HEK293T (cell line): Measurements from ENCODE around the gene CAPN15.

ENCODE experiments used
- ARNT ChIP-seq: fragments of 450-650 bp; IDR thresholded peaks from 2 replicates; pipeline ENCODE4 v1.6.1; 2017; ENCODE audit warnings: mild to moderate bottlenecking
- ELF4 ChIP-seq: fragments of 450-650 bp; IDR thresholded peaks from 2 replicates; pipeline ENCODE4 v1.6.1; 2017; ENCODE audit warnings: antibody characterized with exemption
- FOXA1 ChIP-seq: fragments of 450-650 bp; IDR thresholded peaks from 2 replicates; pipeline ENCODE4 v1.6.1; 2016; ENCODE audit warnings: mild to moderate bottlenecking
- FOXK2 ChIP-seq: fragments of 450-650 bp; IDR thresholded peaks from 2 replicates; pipeline ENCODE4 v1.6.1; 2016; ENCODE audit warnings: mild to moderate bottlenecking
- FOXM1 ChIP-seq: fragments of 450-650 bp; IDR thresholded peaks from 2 replicates; pipeline ENCODE4 v1.6.1; 2017; ENCODE audit warnings: mild to moderate bottlenecking, borderline replicate concordance
- L3MBTL2 ChIP-seq: fragments of 450-650 bp; conservative IDR thresholded peaks from 2 replicates; pipeline ENCODE4 v1.6.1; 2016; ENCODE audit warnings: mild to moderate bottlenecking
- SUZ12 ChIP-seq: fragments of 450-650 bp; IDR thresholded peaks from 2 replicates; pipeline ENCODE4 v1.6.1; 2016; ENCODE audit warnings: mild to moderate bottlenecking
- ZNF384 ChIP-seq: fragments of 450-650 bp; IDR thresholded peaks from 2 replicates; pipeline ENCODE4 v1.6.1; 2016

DNA sequence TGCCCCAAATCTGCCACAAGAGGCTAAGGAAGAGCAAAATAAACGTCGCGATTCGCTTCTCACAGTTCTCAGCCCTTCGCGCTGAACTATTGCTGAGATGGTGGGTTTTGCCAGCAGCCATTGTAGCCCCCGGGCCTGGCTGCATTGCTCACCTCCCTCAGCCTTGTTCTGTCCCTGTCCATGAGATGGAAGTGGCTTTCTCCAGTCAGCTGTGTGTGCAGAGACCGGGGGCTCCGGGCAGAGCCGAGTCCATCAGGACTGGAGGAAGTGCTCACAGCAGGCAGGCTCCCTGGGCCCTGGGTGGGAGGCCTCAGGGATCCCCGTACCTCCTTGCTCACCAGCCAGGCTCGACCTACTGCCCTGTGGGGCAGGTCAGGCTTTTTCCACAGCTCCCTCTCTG, 27.6 kb upstream of the CAPN15 start:
- TF ChIP-seq FOXK2 (no peak), ARNT (no peak), FOXA1 (no peak), L3MBTL2 (no peak), FOXM1 (no peak), ELF4 (no peak), ZNF384 (no peak), SUZ12 (no peak)
